GM18526 (cell line): ENCODE data around the gene PODXL.

ENCODE experiments used
- POLR2A ChIP-seq: IDR thresholded peaks from 3 replicates; pipeline ENCODE4 v1.6.1; 2011; ENCODE audit not compliant: insufficient read length; ENCODE audit errors: extremely low read depth

PODXL gene

DNA sequence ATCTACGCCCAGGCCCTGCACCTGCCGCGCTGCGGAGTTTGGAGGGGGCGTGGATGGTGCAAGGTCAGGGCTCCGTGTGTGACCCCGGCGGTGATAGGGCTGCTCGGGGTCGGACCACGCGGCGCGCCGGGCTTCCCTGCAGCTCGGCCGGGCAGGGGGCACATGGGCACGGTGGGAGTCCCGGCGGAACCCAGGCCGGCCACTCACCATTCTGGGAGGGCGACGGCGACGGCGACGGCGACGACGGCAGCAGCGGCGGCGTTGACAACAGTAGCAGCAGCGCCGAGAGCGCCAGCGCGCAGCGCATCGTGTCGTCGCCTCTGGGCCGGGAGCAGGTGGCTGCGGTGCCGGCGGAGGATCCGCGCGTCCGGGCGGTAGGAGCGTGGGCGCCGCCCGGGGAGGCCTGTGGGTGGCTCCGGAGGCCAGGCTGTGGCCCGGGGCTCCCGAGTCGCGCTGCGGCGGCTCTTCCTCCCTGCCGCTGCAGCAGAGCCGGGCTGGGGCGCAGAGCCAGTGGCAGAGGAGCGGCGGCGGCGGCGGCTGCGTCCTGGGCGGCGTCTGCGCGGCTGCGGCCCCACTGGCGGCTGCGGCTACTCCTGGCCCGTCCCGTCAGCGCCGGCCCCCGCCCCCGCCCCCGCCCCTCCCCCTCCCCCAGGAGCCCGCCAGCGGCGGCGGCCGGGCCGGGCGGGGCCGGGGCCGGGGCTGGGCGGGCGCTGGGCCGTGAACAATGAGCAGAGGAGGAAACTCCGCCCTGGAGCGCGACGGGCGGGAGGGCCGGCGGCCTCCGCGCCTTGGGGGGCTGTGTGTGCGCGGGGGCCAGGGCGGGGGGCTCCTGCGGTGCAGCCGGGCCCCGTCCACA is at the start of gene PODXL:
TSS of gene PODXL (minus strand) at position 576 of the 856 bp plus-strand sequence. CDS start at position 307, 269 bp downstream.
- TF ChIP-seq POLR2A, result no peak

- TF ChIP-seq POLR2A, result no peak
Measured at GRCh38 chr7:131605280-131605878, 49.0 kb upstream of the PODXL start.

DNA sequence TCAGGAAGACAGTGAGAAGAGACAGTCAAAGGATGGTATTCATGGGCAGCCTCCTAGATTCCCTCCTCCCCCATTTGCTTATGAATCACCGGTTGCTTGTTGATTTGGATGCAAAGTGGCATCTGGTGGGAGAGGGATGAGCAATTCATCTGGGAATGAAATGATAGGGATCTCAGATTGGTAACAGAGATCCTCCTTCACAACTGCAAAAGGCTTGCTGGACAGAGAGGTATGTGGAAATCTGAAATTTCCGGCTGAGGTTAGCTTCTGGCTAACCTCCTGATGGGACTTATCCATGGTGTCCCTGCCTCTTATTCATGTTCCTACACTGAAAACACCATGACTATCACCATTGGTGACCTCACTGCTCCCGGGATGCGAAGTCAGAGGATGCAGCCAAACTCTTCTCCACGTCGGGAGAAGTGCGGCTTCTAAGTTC is 48.4 kb upstream of the PODXL start:
- TF ChIP-seq POLR2A, result no peak

GRCh38 chr7:131603932-131604331 is 47.5 kb upstream of the PODXL start:
- no peak for TF ChIP-seq POLR2A

- TF ChIP-seq POLR2A, result no peak
Measured at GRCh38 chr7:131602994-131603372, 46.6 kb upstream of the PODXL start.

DNA sequence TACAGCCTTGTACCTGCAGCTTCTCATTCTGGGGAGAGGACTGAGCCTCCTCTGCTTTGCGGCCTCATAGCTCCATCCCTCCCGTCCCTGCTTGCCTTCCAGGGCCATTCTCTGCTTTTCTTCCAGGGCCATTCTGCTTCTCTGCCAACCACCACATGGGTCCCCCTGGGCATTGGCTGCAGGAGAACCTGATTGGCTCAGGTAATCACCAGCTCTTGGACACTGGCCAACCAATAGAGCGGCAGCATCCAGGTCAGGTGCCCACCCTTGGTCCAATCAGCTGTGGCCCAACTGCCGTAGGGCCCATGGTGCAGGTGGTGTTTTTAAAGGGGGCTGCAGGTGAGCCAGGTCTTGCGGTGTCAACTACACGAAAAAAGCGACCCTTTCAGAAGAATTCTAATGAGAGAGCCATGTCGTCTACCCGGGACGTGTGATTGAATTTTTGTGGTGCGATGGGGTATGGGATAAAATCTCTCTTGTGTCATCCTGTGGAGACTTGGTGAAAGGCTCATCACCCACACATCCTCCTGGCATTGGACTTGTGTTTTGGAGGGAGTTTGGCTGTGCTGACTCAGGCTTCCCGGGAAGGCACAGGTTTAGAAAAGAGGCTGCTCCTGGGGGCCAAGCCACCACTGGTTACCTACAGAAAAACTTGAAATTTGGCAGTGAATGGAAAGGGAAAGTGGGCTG is 46.0 kb upstream of the PODXL start:
- TF ChIP-seq POLR2A, result no peak

- TF ChIP-seq POLR2A, result no peak
Measured at GRCh38 chr7:131600085-131600881, 43.9 kb upstream of the PODXL start.

DNA sequence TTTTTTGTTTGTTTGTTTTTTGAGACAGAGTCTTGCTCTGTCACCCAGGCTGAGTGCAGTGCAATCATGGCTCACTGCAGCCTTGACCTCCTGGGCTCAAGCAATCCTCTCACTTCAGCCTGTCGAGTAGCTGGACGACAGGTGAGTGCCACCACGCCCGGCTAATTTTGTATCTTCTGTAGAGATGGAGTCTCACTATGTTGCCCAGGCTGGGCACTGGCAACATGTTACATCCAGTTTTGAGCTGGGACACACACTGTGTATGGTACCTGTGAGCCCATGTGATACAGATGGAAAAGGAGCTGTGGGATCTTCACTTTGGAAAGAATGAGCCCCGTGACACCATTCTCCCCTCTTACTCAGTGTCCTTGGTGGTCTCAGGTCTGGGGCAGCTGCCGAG is 40.4 kb upstream of the PODXL start:
- TF ChIP-seq POLR2A, result no peak

GRCh38 chr7:131595699-131596098 is 39.3 kb upstream of the PODXL start:
- no peak for TF ChIP-seq POLR2A

GRCh38 chr7:131591687-131592319 is 35.4 kb upstream of the PODXL start:
- TF ChIP-seq POLR2A, result no peak

DNA sequence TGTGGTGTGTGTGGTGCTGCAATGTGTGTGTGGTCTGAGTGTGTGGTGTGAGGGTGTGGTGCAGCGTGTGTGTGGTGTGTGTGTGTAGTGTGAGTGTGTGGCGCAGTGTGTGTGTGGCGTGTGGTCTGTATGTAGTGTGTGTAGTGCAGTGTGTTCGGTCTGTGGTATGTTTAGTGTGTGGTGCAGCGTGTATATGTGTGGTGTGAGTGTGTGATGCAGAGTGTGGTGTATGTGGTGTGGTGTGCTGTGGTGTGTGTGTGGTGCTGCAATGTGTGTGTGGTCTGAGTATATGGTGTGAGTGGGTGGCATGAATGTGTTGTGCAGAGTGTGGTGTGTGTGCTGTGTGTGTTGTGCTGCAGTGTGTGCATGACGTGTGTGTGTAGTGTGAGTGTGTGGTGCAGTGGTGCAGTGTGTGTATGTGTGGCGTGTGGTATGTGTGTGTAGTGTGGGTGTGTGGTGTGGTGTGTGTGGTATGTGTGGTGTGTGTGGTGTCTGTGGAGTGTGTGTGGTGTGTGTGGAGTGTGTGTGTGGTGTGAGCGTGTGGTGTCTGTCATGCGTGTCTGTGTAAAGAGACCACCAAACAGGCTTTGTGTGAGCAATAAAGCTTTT is 31.0 kb upstream of the PODXL start:
- TF ChIP-seq POLR2A, result no peak

DNA sequence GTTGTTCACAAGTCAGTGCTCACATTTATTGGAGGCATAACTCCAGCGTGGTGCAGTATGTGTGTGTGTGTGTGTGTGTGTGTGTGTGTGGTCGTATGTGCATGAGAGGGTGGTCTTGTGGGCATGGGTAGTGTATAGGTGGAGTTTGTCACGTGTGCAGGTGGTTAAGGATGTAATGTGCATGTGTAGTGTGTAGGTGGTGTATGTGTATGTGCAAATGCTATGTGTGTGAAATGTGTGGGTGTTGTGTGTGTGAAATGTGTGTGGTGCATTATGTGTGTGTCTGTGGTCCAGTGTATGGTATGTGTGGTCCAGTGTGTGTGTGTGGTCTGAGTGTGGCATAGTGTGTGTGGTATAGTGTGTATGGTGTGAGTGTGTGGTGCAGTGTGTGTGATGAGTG is 30.3 kb upstream of the PODXL start:
- no peak for TF ChIP-seq POLR2A

DNA sequence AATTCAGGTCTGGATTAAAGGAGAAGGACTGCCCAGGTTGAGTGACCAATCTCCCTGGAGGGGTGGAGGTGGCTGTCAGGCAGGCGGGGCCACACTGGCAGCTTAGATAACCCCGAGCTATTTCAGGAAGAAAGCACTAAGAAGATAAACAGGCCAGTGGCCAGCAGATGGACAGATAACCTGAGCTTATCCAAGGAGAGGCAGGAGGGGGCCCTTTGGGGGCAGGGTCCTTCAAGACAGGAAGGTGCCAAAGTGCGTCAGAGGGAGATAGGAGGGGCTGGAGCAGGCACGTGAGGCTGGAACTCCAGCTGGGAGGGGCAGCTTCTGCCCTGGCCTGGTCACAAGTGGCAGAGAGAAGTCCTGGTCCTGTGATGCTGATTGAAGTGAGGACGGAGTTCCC is 29.8 kb upstream of the PODXL start:
- TF ChIP-seq POLR2A, result no peak

DNA sequence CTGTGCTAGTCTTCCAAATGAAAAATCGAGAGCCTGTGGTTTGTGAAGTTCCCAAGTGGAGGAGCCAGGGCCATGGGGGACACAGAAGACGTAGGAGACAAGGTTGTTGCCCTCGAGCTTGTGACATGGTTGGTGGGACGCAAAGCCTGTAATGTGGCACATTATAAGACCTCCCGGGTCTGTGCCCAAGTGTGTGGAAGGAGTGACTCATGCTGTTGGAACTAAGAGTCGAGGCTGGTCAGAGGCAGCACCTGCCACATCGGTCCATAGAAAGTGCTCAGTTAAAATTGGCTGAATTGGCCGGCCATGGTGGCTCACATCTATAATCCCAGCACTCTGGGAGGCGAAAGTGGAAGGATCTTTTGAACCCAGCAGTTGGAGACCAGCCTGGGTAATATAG is 27.0 kb upstream of the PODXL start:
- TF ChIP-seq POLR2A, result no peak
